Heart left ventricle (tissue), 13 donors: Measurements from ENCODE around the gene NACC2.

Source experiments
- CTCF ChIP-seq, 12 donors: fragments of 200-600 bp; sonication (generic) in 4 of 12; IDR thresholded peaks; one replicate each; pipeline versions ENCODE4 v1.5.0 to v1.8.0; 2018 to 2022; ENCODE audit warnings: antibody characterized with exemption in 12 of 12, mild to moderate bottlenecking in 5 of 12
- POLR2A ChIP-seq, 2 donors: fragments of 450-650 bp; IDR thresholded peaks; one replicate each; pipeline ENCODE4 v1.6.1; 2017; ENCODE audit warnings: antibody characterized with exemption in 2 of 2, mild to moderate bottlenecking in 2 of 2, moderate library complexity in 2 of 2
- donor health status: ischemic (EF 13 %, LVEDD 7.1; RV severe dilation, severe dysfunction).
- donor health status: DM: no; HTN: yes; CAD: no.
- donor health status: DM: no; HTN: no; CAD: no.
- donor health status: ischemic (EF 25% LVEDD 6.9; RV normal size, moderate dysfunction).
- donor health status: ischemic (EF 25% LVEDD 5.7; RV mildly dilated, moderate dysfunction).
- donor health status: ischemic (EF 35%, LVEDD 5.7; RV mildly dilated, moderate dysfunction).
- donor health status: nonischemic (EF 11% LVEDD 7.7; RV severe dilation, severe dysfunction).
- donor health status: DM: yes; HTN: yes; CAD: no.
- donor health status: PGD.
- donor health status: ischemic (EF 29% LVEDD 5.4; RV normal size, mild dysfunction).
- donor health status: nonischemic (EF 23%, LVEDD 6.1; RV moderate dilation, normal function).

DNA sequence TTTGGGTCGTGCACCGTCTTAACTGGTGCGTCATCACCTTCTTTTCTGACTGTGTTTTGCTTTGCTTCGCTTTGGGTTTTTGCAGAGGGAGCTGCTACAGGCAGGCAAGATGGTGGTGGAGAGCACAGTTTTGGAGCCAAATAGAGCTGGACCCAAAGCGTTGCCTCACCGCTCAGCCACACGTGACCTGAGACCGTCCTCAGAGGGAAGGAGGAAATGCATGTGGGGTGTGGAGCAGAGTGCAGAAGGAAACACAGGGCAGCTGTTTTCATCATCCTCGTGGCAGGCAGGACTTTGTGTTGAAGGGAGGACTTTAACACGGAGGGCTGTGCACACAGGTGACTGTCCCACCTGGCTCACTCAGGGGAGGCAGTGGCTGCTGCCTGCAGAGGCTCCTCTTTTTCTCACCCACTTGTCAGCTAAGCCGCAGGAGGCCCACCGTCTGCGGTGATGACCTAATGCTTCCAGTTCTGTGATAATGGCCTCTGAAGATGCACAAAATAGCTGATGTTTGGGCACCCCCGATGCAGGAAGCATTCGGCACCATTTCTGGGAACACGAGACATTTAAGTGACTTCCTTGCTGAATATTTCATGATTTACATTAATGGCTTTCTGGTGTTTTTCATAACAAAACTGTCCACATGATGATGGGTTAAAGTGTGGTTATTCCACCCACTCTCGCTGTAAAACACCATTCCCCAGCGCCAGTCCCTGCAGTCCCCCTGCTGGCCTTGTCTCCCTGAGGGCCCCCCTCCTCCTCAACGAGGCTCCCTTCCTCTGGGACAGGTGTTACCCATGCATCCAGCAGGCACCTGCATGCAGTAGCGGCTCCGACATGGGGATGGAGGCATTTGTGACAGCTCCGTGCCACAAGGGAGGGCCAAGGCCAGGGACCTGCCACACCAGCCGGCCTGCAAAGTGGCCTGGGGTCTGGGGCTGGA is 121.5 kb downstream of the NACC2 start:
- TF ChIP-seq CTCF (IDR thresholded peaks at IDR 0.05) (no peak), POLR2A (IDR thresholded peaks at IDR 0.05) (no peak)
